Astrocyte of the cerebellum (primary cell): Measurements from ENCODE around the gene RBP5.

Experiments used
- DNase-seq: peaks from one replicate; pipeline ENCODE4 v3.0.0-alpha.2; 2011; ENCODE audit warnings: low read depth
- H3K4me3 ChIP-seq: 2 replicates; pipeline ENCODE4 v1.5.1; 2011; ENCODE audit warnings: mild to moderate bottlenecking, low read depth, low read length, moderate library complexity
- CTCF ChIP-seq: IDR thresholded peaks from 2 replicates; pipeline ENCODE4 v1.5.1; 2012; ENCODE audit warnings: low read length, low read depth, moderate library complexity, mild to moderate bottlenecking; ENCODE audit errors: missing control alignments
- in situ Hi-C: cut with HindIII; loops from 2 replicates; pipeline ENCODE4 v1.10.0; 2017; ENCODE audit warnings: low sequenced_read_pairs

RBP5 gene

DNA sequence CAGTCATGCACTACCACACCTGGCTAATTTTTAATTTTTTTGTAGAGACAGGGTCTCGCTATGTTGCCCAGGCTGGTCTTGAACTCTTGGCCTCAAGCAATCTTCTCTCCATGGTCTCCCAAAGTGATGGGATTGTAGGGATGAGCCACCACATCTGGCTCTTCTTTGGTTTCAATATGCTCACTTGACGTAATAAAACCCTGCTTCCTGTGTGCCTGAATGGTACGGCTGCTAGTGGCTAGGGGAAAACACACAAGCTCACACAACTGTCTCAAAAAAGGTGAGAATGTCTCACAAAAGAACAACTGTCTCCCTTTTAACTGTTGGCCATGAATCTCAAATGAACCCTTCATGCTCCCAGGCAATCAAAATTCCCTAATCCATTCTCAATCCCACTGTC is 53.2 kb downstream of the RBP5 start:
- TF ChIP-seq CTCF, result no peak
- DNase-seq, result no peak
- in situ Hi-C loops, result no loop called here
- no peak overlapping the region for H3K4me3 ChIP-seq

DNA sequence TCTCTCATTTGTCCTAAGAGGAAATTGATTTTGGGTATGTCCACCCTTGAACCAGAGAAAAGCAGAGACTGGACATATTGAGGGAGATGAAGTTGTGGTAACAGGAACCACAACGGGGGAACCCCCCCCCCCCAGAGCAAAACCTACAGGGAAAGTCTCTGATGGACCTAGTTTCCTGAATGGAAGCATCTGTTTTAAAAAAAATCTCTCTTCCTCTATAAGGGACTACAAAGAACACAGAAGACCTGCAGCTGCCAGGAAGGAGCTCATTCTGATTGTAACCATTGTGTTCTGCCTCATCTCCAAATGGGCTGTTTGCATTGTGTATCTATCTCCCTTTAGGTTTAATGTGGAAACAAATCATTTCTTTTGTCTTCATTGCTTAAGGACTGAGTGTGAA is 54.7 kb downstream of the RBP5 start:
- H3K4me3 ChIP-seq, result no peak overlapping the region
- in situ Hi-C loops, result no loop called here
- no peak for TF ChIP-seq CTCF
- no peak for DNase-seq
